Osteoblast (primary cell): ENCODE data around the gene CIT. TPM values are rescaled to one million over a fixed set of nuclear protein-coding genes. Genes with fewer than 3 reads are reported as not detected.
A peak's percentile ranks its signal among the peaks of the same experiment; 100 is the strongest.

ENCODE experiments used
- DNase-seq: peaks from one replicate; pipeline ENCODE4 v3.0.0; 2011; ENCODE audit warnings: low spot score, mixed read lengths; ENCODE audit not compliant: insufficient read length; ENCODE audit errors: missing footprints
- H2AFZ ChIP-seq: 2 replicates; pipeline ENCODE4 v1.6.0; 2011; ENCODE audit warnings: mild to moderate bottlenecking, low read length
- H3K27ac ChIP-seq: 2 replicates; pipeline ENCODE4 v1.5.1; 2011; ENCODE audit warnings: mild to moderate bottlenecking, low read depth, low read length, moderate library complexity
- H3K27me3 ChIP-seq: 2 replicates; pipeline ENCODE4 v1.6.0; 2012; ENCODE audit warnings: mild to moderate bottlenecking, control low read depth, inconsistent platforms, low read length, moderate library complexity; ENCODE audit not compliant: insufficient read depth
- H3K36me3 ChIP-seq: 2 replicates; pipeline ENCODE4 v1.5.1; 2011; ENCODE audit warnings: mild to moderate bottlenecking, low read length, control low read depth, moderate library complexity; ENCODE audit not compliant: insufficient read depth
- H3K4me1 ChIP-seq: 2 replicates; pipeline ENCODE4 v1.5.1; 2011; ENCODE audit warnings: mild to moderate bottlenecking, low read length, control low read depth, moderate library complexity; ENCODE audit not compliant: insufficient read depth
- H3K4me2 ChIP-seq: 2 replicates; pipeline ENCODE4 v1.6.0; 2011; ENCODE audit warnings: mild to moderate bottlenecking, low read length; ENCODE audit not compliant: insufficient read depth
- H3K4me3 ChIP-seq: fragments of 200-600 bp; sonication (generic); 3 replicates; pipeline ENCODE4 v1.5.1; 2012; ENCODE audit warnings: mild to moderate bottlenecking, low read length, inconsistent platforms; ENCODE audit not compliant: insufficient read depth
- H3K79me2 ChIP-seq: 2 replicates; pipeline ENCODE4 v1.6.0; 2012; ENCODE audit warnings: mild to moderate bottlenecking, low read length, control low read depth, inconsistent platforms; ENCODE audit not compliant: insufficient read depth
- H3K9me3 ChIP-seq: 2 replicates; pipeline ENCODE4 v1.5.1; 2011; ENCODE audit warnings: low read depth, low read length, control low read depth
- H4K20me1 ChIP-seq: 2 replicates; pipeline ENCODE4 v1.6.0; 2012; ENCODE audit warnings: mild to moderate bottlenecking, low read length, control low read depth; ENCODE audit not compliant: insufficient read depth
- CTCF ChIP-seq: IDR thresholded peaks from 2 replicates; pipeline ENCODE4 v1.5.1; 2011; ENCODE audit warnings: mild to moderate bottlenecking, low read depth, low read length, moderate library complexity; ENCODE audit errors: extremely low read depth
- total RNA-seq: library from RNA; depleted of rRNA; stranded (reverse); fragments of >200 nt; gene quantifications from 2 replicates; pipeline ENCODE4 v1.2.3, GENCODE V29; 2012

The CIT gene
- total RNA-seq, 1 donor, result 10.1 TPM

GRCh38 chr12:119668324-119668841 lies 208.7 kb downstream of the CIT start:
- Histone ChIP-seq H3K4me1 (peaks cover 21% of the 10 kb centered on the region), H3K9me3 (no peaks in the 10 kb centered on the region), H2AFZ (peak overlapping the region; percentile 94), H3K27me3 (no peaks in the 10 kb centered on the region), H3K4me2 (peak overlapping the region; percentile 88), H3K36me3 (peaks cover 23% of the 10 kb centered on the region), H3K27ac (peak overlapping the region; percentile 69), H3K79me2 (peaks cover 40% of the 10 kb centered on the region), H3K4me3 (peak overlapping the region; percentile 91), H4K20me1 (no peaks in the 10 kb centered on the region)
- peak; percentile 65 for DNase-seq
- TF ChIP-seq CTCF, result no peak

- H3K4me1 ChIP-seq, result peaks cover 21% of the 10 kb centered on the region
- H3K36me3 ChIP-seq, result peaks cover 17% of the 10 kb centered on the region
- H3K79me2 ChIP-seq, result peaks cover 40% of the 10 kb centered on the region
- H3K4me3 ChIP-seq, result peak within 1 kb of the TSS; percentile 91
- H2AFZ ChIP-seq, result peak within 1 kb of the TSS; percentile 94
- DNase-seq, result peak; percentile 98
- peak; percentile 86 for TF ChIP-seq CTCF
- no peaks in the 10 kb centered on the region for H3K9me3 ChIP-seq
- peak within 1 kb of the TSS; percentile 69 for H3K27ac ChIP-seq
- H3K4me2 ChIP-seq, result peak within 1 kb of the TSS; percentile 88
- H4K20me1 ChIP-seq, result no peaks in the 10 kb centered on the region
- no peaks in the 10 kb centered on the region for H3K27me3 ChIP-seq
These were observed 209.4 kb downstream of the CIT start, which contains the start of gene PRKAB1 for GRCh38 chr12:119667577-119668323. Gene PRKAB1, plus strand, starts transcription at chr12:119668133. Its CDS starts 112 bp downstream, at chr12:119668245.

- Histone ChIP-seq H3K27me3 (no peaks in the 10 kb centered on the region), H3K9me3 (no peaks in the 10 kb centered on the region), H3K36me3 (peaks cover 11% of the 10 kb centered on the region), H4K20me1 (no peaks in the 10 kb centered on the region), H3K4me2 (peak overlapping the region; percentile 88), H3K79me2 (peaks cover 40% of the 10 kb centered on the region), H3K27ac (no peak overlapping the region), H2AFZ (peak overlapping the region; percentile 81), H3K4me3 (peak overlapping the region; percentile 91), H3K4me1 (peaks cover 21% of the 10 kb centered on the region)
- no peak for TF ChIP-seq CTCF
- DNase-seq, result no peak
These were observed 210.1 kb downstream of the CIT start for GRCh38 chr12:119666900-119667576.
